Uterus (tissue), 2 donors: Measurements from ENCODE around the gene NEB.

Source experiments
- POLR2A ChIP-seq, 2 donors: fragments of 450-650 bp; IDR thresholded peaks; one replicate each; pipeline ENCODE4 v1.6.1; 2016; ENCODE audit warnings: antibody characterized with exemption in 2 of 2, mild to moderate bottlenecking in 1 of 2, moderate library complexity in 1 of 2
- TF ChIP-seq, protein P1 (sequence below), 4 experiments: fragments of 200-600 bp in 2 of 4; fragments of 450-650 bp in 2 of 4; sonication (generic) in 2 of 4; IDR thresholded peaks; one replicate each; pipeline ENCODE4 v1.5.1; 2016 to 2019; ENCODE audit warnings: antibody characterized with exemption in 4 of 4, mild to moderate bottlenecking in 2 of 4, moderate library complexity in 1 of 4

- TF ChIP-seq, protein P1, sequence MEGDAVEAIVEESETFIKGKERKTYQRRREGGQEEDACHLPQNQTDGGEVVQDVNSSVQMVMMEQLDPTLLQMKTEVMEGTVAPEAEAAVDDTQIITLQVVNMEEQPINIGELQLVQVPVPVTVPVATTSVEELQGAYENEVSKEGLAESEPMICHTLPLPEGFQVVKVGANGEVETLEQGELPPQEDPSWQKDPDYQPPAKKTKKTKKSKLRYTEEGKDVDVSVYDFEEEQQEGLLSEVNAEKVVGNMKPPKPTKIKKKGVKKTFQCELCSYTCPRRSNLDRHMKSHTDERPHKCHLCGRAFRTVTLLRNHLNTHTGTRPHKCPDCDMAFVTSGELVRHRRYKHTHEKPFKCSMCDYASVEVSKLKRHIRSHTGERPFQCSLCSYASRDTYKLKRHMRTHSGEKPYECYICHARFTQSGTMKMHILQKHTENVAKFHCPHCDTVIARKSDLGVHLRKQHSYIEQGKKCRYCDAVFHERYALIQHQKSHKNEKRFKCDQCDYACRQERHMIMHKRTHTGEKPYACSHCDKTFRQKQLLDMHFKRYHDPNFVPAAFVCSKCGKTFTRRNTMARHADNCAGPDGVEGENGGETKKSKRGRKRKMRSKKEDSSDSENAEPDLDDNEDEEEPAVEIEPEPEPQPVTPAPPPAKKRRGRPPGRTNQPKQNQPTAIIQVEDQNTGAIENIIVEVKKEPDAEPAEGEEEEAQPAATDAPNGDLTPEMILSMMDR (IDR thresholded peaks at IDR 0.05) = no peak
- no peak for TF ChIP-seq POLR2A (IDR thresholded peaks at IDR 0.05)
These were observed 53.2 kb downstream of the NEB start for GRCh38 chr2:151681051-151681450.
